M059J (cell line): Measurements from ENCODE around the gene SYNE2. TPM values are rescaled to one million over a fixed set of nuclear protein-coding genes. Genes with fewer than 3 reads are reported as not detected.

ENCODE experiments used
- DNase-seq: peaks from one replicate; pipeline ENCODE4 v3.0.0-alpha.2; 2012; ENCODE audit warnings: low read depth
- total RNA-seq: library from RNA; depleted of rRNA; stranded (reverse); fragments of >200 nt; shearing (Covaris generic); gene quantifications from 2 replicates; pipeline ENCODE4 v1.2.3, GENCODE V29; 2014

Gene SYNE2
- total RNA-seq, 1 experiment from 2014 or later, result 20.2 TPM

DNA sequence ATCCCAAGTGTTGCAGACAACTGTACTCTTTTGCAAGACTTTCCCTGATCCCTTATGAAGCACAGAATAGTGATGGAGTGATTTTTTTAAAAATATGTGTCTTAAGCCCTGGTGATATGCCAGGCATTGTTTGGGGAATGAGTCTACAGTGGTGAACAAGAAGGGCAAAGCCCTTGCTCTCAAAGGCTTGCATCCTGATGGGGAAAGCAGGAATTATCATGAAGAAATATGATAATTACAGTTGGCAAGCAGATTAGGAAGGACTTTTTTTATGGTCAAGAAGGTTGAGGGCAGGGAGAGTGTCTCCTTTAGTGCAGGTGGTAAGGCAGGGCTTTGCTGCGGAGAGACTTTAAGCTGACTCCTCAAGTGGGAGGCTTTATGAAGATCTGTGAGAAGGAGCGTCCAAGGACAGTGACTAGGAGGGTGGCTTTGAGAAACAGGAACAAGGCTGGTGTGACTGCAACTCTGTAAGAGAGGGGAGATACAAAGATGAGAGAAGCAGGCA lies 100.2 kb downstream of the SYNE2 start:
- DNase-seq, result peak; percentile 10

DNA sequence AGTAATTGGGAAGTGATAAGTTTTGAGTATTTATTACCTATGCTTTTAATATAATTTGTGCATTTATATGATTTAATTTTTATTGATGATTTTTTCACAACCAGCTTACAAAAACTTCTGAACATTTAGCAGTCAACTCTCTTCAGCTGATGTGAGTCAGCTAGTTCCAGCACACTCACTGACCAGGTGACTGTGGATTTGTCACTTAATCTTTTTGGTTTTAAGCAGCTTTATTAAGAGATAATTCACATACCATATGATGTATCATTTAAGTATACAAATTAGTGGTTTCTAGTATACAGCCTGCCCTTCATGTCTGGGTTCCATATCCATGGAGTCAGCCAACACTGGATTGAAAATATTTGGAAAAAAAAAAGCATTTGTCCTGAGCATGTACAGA lies 103.5 kb downstream of the SYNE2 start:
- peak; percentile 21 for DNase-seq

DNA sequence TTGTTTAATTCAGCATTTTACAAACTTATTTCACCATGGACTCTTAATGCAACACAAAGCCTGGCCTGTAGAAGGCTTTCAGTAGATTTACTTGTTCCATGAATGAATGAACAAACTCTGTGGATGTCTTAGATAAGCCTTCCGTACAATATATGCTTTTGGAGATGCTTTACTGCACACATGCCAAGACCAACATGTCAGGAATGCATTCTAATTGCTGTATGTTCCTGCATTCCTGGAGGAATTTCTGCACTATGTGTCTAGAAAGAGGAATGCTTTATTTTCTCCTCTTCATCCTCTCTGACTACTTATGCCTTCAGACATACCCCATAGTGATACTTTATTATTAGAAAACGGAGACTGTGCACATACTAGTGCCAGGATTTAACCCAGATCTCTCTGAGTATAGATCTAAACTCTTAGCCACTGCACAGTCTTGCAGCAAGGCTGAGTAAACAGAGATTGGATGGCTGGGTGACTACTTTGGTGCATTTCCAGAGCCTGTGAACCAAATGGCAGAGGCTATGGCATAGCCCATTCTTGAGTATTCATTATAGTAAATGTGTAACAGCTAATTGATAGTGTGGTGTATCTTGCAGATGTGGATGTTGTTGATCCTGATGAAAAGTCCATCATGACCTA lies 108.2 kb downstream of the SYNE2 start:
- DNase-seq, result no peak

DNA sequence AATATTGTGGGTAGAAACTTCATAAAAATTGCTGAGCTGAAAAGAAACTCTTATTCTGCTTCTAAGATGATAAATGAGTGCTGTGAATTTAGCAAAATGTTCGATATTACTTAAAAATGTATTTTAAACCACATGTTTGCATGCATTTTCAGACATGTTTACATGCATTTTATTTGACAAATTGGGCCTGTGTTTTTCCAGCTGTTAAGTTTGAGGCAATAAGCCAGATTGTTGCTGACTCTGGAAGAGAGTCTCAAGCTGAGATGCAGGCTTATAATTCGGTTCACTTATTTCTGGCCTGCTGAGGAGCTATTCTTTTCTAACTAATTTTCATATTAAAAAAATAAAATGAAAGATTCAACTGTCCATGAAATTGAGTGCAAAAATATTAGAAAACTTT lies 110.1 kb downstream of the SYNE2 start:
- DNase-seq, result no peak

DNA sequence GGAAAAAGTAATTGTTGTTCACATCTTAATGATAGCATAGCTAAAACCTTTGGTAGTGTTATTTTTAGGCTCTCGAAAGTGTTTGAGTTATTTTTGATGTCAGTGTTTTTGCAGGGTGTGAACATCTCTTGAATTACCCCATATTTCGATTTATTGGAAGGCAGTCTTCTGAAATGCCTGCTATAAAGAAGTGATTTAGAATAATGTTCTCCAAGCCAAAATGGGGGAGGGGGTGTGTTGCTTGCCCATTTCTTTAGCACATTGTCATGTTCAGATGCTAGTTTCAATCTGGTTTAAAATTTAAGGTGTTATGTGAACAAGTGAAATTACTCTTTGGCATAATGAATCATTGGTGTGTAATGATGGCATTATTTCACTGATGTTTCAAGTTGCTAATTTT lies 110.6 kb downstream of the SYNE2 start:
- no peak for DNase-seq

DNA sequence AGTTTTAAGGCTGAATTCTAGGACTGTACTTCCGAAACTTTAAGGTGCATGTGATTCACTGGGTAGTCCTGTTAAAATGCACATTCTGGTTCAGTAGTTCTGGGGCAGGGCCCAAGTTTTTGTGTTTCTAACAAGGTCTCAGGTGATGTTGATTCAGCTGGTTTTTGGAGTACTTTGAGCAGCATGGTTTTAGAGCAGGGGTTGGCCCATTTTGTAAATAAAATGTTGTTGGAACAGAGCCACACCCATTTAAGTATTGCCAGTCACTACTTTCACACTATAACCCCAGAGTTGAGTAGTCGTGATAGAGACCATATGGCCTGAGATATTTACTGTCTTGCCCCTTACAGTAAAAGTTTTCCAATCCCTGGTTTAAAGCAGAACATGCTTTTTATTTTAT lies 111.3 kb downstream of the SYNE2 start:
- no peak for DNase-seq

DNA sequence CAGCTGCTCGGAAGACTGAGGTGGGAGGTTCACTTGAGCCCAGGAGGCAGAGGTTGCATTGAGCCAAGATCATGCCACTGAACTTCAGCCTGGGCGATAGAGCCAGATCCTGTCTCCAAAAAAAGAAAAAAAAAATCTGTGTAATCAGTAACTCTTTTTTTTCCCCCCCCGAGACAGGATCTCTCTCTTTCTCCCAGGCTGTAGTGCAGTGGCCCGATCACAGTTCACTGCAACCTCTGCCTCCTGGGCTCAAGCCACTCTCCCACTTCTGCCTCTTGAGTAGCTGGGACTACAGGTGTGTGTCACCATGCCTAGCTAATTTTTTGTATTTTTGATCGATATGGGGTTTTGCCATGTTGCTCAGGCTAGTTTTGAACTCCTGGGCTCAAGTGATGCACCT lies 113.6 kb downstream of the SYNE2 start:
- no peak for DNase-seq

DNA sequence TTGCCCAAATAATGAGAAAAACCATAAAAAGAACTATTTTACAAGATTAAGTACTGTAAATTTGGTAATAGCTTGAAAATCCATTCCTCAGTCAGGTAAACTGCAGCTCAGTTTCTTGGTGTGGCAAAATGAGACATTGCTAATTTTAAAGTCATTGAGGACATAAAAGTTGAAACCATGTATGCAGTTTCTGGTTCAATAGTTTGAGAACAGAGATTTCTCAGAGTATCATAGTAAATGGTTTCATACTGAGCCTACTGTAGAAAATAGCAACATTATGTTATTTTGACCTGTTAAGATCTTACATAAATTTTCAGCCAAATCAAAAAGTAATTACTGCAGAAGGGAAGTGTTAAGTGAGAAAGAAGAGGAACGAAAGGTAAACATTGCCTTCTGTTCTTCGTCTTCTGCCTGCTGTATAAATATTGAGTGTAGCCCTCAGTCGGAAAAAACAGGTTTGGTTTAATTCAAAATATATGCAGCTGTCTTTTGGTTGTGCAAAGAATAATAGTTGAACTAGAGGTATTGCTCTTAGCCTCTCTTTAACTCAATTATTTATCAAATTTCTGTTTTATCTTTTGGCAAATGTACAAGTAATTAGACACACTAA lies 119.6 kb downstream of the SYNE2 start:
- no peak for DNase-seq

DNA sequence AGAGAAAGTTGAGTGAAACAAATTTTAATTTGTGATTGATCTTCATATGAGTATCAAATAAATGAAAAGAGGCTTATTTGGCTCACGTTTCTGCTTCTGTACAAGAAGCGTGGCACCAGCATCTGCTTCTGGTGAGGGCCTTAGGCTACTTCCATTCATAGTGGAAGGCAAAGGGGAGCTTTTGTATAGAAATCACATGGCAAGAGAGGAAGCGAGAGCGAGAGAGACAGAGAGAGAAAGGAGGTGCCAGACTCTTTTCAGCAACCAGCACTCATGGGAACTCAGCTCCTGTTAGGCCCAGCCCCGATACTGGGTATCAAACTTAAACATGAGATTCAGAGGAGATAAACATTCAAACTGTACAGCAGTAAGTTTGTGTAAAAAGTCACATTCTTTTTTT lies 121.4 kb downstream of the SYNE2 start:
- DNase-seq, result no peak

DNA sequence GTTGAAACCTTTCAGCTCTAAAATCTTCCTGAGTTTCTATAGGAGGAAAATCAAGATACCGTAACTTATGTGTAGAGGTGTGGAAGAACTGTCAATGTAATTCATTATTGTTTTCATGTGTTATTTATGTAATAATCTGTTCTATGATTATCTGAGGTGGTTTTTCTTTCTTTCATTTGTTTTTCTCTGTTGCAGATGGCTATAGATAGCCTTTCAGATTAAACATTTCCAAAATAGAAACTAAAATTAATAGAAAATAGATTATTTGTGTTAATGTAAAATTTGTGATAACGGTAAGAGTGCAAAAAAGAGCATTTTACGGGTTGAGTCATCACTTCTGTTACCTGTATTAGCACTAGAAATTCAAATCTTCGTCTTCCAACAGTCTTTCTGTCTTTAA lies 128.8 kb downstream of the SYNE2 start:
- no peak for DNase-seq

DNA sequence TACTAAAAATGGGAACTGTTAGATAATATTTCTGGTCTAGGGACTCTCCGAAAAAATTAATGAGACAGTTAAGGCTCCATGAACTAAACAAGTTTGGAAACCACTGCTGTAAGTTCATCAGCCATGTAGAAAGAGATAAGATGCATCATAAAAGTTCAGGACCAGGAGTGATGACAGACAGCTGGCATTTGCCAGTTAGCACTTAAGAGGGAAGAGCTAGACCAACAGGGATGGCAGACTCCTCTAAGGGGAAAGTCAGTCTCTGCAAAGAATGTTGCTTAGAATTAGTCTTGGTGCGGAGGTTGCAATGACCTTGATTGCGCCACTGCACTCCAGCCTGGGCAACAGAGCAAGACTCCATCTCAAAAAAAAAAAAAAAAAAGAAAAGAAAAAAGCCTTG lies 129.4 kb downstream of the SYNE2 start:
- DNase-seq, result no peak

DNA sequence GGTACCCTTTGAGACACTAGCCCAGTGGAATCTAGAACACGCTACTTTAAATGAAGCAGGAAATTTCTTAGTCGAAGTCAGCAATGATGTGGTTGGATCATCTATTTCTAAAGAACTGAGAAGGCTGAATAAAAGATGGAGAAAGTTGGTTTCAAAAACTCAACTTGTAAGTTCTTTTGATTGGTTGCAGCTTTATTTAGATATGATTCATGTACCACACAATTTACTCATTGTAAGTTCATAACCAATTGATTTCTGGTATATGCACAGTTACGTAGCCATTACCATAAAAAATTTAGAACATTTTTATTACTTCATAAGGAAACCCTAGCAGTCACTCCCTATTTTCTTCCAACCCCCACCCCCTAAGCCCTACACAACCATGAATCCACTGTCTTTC lies 129.8 kb downstream of the SYNE2 start:
- DNase-seq, result no peak

DNA sequence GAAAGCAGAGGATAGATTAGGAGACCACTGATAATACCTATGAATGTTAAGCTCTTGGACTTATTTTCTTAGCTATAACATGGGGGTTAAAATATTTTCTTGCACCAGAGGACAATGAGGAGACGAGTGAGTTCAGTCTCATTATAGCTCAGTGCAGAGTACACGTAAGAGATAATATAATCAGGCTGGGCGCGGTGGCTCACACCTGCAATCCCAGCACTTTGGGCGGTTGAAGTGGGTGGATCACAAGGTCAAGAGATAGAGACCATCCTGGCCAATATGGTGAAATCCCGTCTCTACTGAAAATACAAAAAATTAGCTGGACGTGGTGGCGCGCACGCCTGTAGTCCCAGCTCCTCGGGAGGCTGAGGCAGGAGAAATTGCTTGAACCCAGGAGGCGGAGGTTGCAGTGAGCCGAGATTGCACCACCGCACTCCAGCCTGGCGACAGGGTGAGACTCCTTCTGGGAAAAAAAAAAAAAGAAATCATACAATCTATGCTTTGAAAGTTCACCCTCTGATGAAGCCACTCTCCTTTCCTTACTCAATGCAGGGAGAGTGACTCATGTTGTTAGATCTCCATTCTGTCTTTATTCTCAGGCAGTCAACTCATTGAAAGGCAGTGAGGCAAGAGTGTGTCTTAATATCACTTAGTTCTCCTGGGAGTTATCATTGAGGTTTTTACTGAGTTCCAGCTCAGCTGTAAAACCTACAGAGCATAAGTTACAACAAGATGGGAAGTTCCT lies 134.2 kb downstream of the SYNE2 start:
- peak; percentile 23 for DNase-seq

DNA sequence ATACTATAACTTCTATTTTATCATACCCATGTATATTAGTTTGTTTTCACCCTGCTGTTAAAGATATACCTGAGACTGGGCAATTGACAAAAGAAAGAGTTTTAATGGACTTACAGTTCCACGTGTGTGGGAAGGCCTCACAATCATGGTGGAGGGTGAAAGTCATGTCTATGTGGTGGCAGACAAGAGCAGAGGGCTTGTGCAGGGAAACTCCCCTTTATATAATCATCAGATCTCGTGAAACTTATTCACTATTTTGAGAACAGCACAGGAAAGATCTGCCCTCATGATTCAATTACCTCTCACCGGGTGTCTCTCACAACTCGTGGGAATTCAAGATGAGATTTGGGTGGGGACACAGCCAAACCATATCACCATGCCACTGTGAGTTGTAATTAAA lies 135.8 kb downstream of the SYNE2 start:
- no peak for DNase-seq

DNA sequence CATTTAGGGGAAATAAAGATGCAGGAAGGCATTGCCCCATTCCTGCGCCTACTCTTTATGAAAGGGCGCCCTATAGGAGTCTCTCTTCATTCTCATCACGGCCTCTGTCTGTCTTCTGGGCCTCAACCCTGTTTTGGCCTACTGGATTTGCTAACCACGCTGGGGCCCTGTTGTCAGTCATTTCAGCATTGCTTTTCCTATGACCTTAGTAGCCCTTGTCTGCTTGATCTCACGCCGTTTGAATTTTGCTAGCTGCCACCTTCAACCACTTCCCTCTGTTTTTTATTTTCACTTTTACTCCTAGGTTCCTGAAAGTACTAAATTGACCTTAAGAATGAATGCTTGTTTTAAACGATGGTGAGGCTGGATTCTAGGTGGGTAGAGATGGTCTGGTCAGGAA lies 139.0 kb downstream of the SYNE2 start:
- no peak for DNase-seq

DNA sequence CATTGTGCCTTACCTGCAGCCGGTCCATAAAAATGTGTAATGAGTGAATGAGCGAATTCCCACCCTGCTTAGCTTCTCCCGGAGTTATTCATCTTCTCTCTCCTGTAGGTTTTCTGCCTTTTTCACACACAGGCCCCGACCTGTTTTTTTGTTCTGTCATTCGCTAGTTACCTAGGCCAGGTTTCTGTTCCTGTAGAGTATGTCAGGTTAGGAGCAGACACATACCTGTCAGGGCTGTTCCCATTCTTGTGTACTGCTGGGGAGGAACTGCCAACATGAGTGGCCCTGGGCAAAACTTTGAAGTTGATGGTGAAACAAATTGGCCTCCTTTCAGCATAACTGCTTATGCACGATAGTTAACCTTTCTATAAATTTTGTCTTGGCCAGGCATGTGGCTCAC lies 140.1 kb downstream of the SYNE2 start:
- DNase-seq, result no peak

DNA sequence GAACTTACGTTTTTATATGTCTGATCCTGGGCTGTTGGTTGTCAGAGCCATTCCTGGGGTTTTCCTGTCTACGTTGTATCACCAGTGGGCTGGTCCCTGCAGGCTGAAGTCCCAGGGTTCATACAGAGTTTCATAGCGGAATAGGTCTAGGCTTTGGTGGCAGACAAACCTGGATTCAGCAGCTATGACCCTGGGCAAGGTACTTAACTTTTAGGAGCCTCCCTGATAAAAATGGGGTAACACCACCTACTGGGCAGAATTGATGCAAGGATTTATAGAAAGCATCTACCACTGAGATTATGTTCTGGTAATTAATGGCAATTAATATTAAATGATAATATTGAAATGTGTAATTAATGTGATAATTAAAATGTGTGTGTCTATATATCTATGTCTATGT lies 141.2 kb downstream of the SYNE2 start:
- DNase-seq, result peak; percentile 11

DNA sequence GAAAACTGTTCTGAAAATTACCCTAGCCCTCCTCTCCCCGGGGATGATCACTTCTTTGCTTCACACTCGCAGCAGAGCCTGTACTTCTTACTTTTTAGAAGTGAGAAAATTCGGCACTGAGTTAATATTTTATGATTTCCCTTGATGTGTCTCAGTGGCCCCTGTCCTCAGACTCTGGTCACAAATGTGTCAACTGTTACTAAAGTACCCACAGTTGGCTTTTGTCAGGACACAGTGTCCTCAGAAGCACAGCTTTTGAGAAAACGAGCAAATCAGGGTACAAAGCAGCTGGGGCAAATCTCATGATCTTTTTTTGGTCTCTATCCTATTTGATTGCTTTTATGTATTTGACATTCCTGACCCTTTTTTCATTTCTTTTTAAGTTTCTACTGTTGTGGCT lies 142.5 kb downstream of the SYNE2 start:
- DNase-seq, result no peak

DNA sequence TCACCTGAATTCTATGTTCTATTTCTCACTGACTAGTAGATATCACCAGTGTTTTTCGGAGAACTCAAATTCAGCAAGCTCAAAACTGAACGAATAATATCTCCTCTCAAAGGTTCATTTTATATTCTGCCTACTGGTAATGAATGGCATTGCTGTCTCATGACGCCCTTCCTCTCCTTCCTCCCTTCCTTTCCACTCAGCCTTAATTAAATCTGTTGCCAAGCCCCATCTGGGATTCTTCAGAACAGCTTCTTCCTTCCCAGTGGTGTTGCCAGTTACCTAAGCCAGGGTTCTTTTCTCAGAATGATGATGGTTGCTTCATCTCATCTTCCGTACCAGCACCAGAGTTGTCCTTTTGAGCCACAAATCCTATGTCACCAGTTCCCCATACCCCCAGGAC lies 143.2 kb downstream of the SYNE2 start:
- DNase-seq, result no peak

DNA sequence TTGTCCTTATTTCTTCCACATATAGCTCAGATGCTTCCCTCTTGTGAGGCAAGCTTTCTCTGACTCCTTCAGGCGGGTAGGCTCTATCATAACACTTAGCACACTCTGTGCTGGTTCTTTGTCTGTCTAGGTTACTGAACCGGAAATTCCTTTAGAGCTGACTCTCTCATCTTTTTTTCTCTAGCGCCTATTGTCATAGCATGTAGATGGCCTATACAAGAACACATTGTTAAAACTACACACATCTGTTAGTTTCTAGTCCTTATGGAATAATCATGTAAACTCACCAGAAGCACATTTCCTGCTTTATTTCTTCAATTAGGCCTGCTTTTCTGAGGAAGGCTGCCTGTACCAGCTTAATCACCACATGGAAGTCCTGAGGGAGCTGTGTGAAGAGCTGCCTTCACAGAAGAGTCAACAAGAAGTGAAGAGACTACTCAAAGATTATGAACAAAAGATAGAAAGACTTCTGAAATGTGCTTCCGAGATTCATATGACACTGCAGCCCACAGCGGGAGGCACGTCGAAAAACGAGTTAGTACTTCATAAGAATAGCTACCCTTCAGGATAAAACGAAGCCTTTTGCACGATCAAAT lies 143.9 kb downstream of the SYNE2 start:
- DNase-seq, result no peak

DNA sequence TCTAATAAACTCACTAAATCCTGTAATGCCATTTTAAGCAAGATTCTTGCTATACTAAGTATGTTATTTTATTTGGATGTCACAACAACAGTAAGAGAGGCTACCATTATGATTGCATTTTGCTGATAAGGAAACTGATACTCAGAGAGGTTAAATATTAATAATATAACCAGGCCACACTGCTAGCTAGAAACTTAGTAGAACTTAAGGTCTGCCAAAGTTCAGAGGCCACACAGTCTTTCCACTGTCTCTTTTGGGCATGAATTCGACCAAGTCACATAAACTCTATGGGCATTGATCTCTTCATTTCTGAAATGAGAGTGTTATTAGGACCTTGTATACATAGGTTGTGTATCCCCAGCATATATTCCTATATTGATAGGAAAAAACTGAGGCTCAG lies 147.9 kb downstream of the SYNE2 start:
- DNase-seq, result no peak

DNA sequence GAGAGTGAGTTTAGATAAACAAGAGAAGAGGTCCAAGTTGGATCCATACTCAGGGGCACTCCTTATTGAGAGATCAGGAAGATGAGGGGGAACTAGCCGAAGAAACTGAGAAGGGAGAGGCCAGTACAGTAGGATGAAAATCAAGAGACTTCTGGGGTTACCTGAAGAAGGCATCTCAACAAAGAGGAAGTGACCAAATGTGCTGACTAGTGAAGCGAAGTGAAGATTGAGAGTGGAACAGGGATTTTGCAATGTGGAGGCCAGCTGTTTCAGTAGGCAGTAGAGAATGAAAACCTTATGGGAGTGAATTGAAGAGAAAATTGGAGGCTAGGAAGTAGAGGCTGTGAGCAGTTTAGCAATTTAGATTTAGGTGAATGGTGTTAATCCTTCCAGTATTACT lies 153.0 kb downstream of the SYNE2 start:
- DNase-seq, result no peak

DNA sequence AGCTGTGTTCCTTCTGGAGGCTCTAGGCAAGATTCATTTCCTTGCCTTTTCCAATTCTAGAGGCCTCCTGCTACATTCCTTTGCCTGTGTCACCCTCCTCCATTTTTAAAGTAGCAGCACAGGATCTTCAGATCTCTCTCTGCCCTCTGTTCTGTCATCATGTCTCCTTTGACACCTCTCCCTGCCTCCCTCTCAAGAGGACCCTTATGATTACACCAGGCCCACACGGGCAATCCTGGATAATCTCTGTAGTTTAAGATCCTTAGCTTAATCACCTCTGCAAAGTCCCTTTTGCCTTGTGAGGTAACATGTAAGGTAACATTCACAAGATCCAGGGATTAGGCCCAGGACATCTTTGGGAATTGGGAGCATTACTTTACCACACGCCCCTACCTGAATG lies 155.2 kb downstream of the SYNE2 start:
- DNase-seq, result no peak
